ENCODE data around the gene MAMSTR. TPM values are rescaled to one million over a fixed set of nuclear protein-coding genes. Genes with fewer than 3 reads are reported as not detected.
A peak's percentile ranks its signal among the peaks of the same experiment; 100 is the strongest.

MAMSTR gene
- total RNA-seq, 1 donor from 2014 or later = 3.4 TPM

DNA sequence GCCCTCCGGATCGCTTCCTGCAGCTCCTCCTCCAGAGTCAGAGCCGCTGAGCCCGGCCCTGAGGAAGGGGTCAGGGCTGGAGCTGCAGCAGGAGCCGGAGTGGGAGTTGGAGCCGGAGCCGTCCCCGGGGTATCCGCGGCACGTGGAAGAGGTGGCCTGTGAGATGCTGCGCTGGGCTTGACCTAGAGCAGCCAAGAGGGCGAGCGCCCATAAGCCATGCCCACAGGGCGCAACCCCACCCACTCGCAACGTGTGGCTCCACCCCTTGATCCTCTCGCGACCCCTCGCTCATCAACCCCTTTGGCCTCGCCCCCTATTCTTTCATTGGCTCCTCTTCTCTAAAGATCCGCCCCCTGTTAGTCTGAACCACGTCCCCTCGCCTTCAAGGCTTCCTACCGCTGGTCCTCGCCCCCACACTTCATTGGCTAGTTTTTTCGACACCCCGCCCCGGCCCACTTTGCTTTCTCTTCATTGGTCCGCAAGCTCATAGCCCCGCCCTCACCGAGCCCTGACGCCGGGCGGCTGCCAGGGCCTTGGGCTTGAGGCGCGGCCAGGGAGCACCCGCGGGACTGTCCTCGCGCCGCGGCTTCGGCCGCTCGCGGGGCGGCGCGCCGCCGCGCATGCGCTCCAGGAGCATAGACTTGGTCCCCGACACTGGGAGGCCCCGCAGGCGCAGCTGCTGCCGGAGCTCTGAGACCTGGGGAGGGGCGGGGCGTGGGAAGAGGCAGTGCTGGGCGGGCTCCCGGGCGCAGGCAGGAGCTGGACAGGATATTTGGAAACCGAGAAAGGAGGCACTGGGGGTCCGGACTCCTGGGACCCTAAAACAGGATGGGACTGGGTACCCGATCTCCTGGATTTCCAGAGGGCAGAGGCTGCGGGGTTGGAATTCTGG is 5.4 kb downstream of the MAMSTR start:
- intact Hi-C loops (cut with DNase I) = no loop called here

DNA sequence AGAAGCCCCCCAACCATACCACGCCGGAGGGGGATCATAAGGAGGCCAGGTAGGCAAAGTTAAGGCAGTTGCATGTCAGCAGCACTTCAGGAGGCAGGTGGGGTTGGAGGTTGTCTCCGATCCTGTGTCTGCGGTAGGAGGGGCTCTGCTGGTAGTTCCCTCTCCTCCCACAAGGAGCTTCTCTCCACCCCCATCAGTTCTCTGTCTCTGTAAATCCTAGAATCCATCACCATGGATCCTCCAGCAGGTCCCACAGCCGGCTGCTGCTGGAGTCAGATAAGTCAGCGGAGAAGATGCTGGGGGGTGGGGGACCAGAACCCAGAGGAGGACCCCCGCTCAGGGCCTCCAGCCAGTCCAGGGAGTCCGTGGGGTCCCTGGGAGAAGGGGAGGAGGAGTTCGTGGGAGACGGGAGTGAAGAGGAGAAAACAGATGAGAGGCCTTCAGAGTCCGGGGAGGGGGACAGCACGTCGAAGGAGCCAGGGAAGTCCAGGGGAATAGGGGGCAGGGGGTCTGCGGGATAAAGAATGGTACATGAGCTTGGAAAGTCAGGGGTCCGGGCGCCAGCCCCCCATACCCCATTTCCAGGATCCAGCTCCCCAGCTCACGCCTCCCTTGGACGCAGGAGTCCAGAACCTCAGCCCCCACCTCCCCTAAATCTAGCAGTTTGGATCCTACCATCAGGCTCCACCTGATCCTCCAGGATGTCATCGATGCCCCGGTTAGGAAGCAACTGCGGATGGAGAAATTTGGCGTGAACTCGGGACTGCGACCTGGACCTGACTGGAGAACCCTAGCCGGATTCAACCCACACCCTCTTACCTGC is 6.3 kb downstream of the MAMSTR start:
- Histone ChIP-seq H3K27ac (peak overlapping the region; percentile 78), H3K27me3 (no peaks in the 10 kb centered on the region), H3K9me3 (no peaks in the 10 kb centered on the region), H3K4me1 (peaks cover 47% of the 10 kb centered on the region), H3K36me3 (no peaks in the 10 kb centered on the region), H3K4me3 (peak overlapping the region; percentile 62 to 79)
- TF ChIP-seq POLR2AphosphoS5 (IDR thresholded peaks at IDR 0.05; ENCODE audit: insufficient read depth in 1 of 2, low read depth in 1 of 2) = no peak
- no peak for TF ChIP-seq CTCF (IDR thresholded peaks at IDR 0.05)
- TF ChIP-seq POLR2A (IDR thresholded peaks at IDR 0.05) = no peak
- DNase-seq (ENCODE audit: extremely low spot score in 2 of 2) = no peak
- intact Hi-C loops (cut with DNase I) = no loop called here

More for the DNA sequence above, 5.4 kb downstream of the MAMSTR start:
- TF ChIP-seq POLR2AphosphoS5 (IDR thresholded peaks at IDR 0.05; ENCODE audit: insufficient read depth in 1 of 2, low read depth in 1 of 2) = peak; percentile 63 to 72
- TF ChIP-seq CTCF (IDR thresholded peaks at IDR 0.05) = no peak
- TF ChIP-seq POLR2A (IDR thresholded peaks at IDR 0.05) = peak in 1 of 2 donors; percentile 58
- no peaks in the 10 kb centered on the region for H3K27me3 ChIP-seq
- DNase-seq (ENCODE audit: extremely low spot score in 2 of 2) = peak; percentile 99 to 100
- peak overlapping the region; percentile 62 to 79 for H3K4me3 ChIP-seq
- peaks cover 54% of the 10 kb centered on the region for H3K4me1 ChIP-seq
- H3K9me3 ChIP-seq = no peaks in the 10 kb centered on the region
- H3K27ac ChIP-seq = peak overlapping the region; percentile 95
- H3K36me3 ChIP-seq = no peaks in the 10 kb centered on the region

- H3K4me1 ChIP-seq = peaks cover 29% of the 10 kb centered on the region
- H3K36me3 ChIP-seq = no peaks in the 10 kb centered on the region
- intact Hi-C loops (cut with DNase I) = no loop called here
- no peak overlapping the region for H3K27ac ChIP-seq
- no peaks in the 10 kb centered on the region for H3K27me3 ChIP-seq
- H3K9me3 ChIP-seq = no peaks in the 10 kb centered on the region
- H3K4me3 ChIP-seq = no peak overlapping the region
- no peak for TF ChIP-seq CTCF (IDR thresholded peaks at IDR 0.05)
- no peak for TF ChIP-seq POLR2A (IDR thresholded peaks at IDR 0.05)
- no peak for TF ChIP-seq POLR2AphosphoS5 (IDR thresholded peaks at IDR 0.05; ENCODE audit: insufficient read depth in 1 of 2, low read depth in 1 of 2)
- no peak for DNase-seq (ENCODE audit: extremely low spot score in 2 of 2)
Measured at GRCh38 chr19:48711106-48711662, 8.3 kb downstream of the MAMSTR start.

GRCh38 chr19:48708471-48708870 is 11.1 kb downstream of the MAMSTR start:
- peaks cover 0 to under 1% of the 10 kb centered on the region in 2 donors for H3K36me3 ChIP-seq
- no peak overlapping the region for H3K27ac ChIP-seq
- no peaks in the 10 kb centered on the region for H3K27me3 ChIP-seq
- intact Hi-C loops (cut with DNase I) = loop anchor here (5.0 kb wide), 1 partner anchor 61 kb away; the partner anchor contains the start of gene CA11
- H3K9me3 ChIP-seq = no peaks in the 10 kb centered on the region
- DNase-seq (ENCODE audit: extremely low spot score in 2 of 2) = no peak
- H3K4me1 ChIP-seq = peaks cover 8% of the 10 kb centered on the region
- TF ChIP-seq POLR2A (IDR thresholded peaks at IDR 0.05) (no peak), CTCF (IDR thresholded peaks at IDR 0.05) (no peak), POLR2AphosphoS5 (IDR thresholded peaks at IDR 0.05; ENCODE audit: insufficient read depth in 1 of 2, low read depth in 1 of 2) (no peak)
- H3K4me3 ChIP-seq = no peak overlapping the region
